Measurements from ENCODE around the gene TXNDC2. TPM values are rescaled to one million over a fixed set of nuclear protein-coding genes. Genes with fewer than 3 reads are reported as not detected.

TXNDC2 gene
- total and polyA plus RNA-seq, 10 of the 15 experiments (the other 5 are each of a cell fraction or from before 2014, with no cell fraction given), result 0.04 to 0.07 (median 0.06) TPM; not detected in 7

- whole genome bisulfite sequencing (ENCODE audit: insufficient coverage, insufficient replicate concordance, low lambda C conversion rate, missing lambda C conversion rate), result 71% methylated on average over 2 of the region's 2 CpGs
- H2AFZ ChIP-seq (ENCODE audit: control insufficient read depth, low read depth, low read length), result no peak overlapping the region
- H3K9me3 ChIP-seq (replicated peaks; ENCODE audit: control insufficient read depth, insufficient read depth, low read length), result peaks cover 9% of the 10 kb centered on the region; the same call in 2 of the 3 replicates
- intact Hi-C loops (cut with micrococcal nuclease; ENCODE audit: unreplicated experiment), result no loop called here
- in situ Hi-C loops (cut with MboI), result no loop called here
- CTCF ChIA-PET, result no interaction called here
- DNase-seq (ENCODE audit: low read depth, low spot score) (no peak), ATAC-seq (no peak), FAIRE-seq (no peak)
- H3K27me3 ChIP-seq (replicated peaks in 1 of 2; ENCODE audit: control insufficient read depth in 2 of 2, insufficient read depth in 2 of 2, low read length in 1 of 2), result no peaks in the 10 kb centered on the region
- H3K79me2 ChIP-seq (ENCODE audit: control insufficient read depth, insufficient read depth, low read length), result no peaks in the 10 kb centered on the region
- H3K36me3 ChIP-seq (ENCODE audit: control insufficient read depth in 2 of 2, insufficient read depth in 2 of 2, low read length in 1 of 2), result no peaks in the 10 kb centered on the region
- H3K4me3 ChIP-seq, result no peak overlapping the region
- peaks cover 7% of the 10 kb centered on the region; the same call in 1 of the 2 replicates for H3K4me1 ChIP-seq (ENCODE audit: control insufficient read depth, insufficient read depth, low read length)
- POLR2A ChIA-PET, result no interaction called here
- TF ChIP-seq TCF7 (IDR thresholded peaks at IDR 0.05; ENCODE audit: borderline replicate concordance), result no peak
- no peak for TF ChIP-seq ZNF592 (IDR thresholded peaks at IDR 0.05)
- no peak for TF ChIP-seq REST (IDR thresholded peaks at IDR 0.05; ENCODE audit: low read depth, low read length)
- no peak for TF ChIP-seq EED (IDR thresholded peaks at IDR 0.05; ENCODE audit: low read depth)
- TF ChIP-seq FOS (IDR thresholded peaks at IDR 0.05; ENCODE audit: borderline replicate concordance, extremely low read depth, insufficient read length), result no peak
- no peak for TF ChIP-seq RELB (IDR thresholded peaks at IDR 0.05; ENCODE audit: low read depth)
- H3K27ac ChIP-seq (ENCODE audit: control insufficient read depth, insufficient read depth), result no peak overlapping the region
- BruUV-seq (replicated peaks), result no TSS peak
- RAD21 ChIA-PET (ENCODE audit: unreplicated experiment), result no interaction called here
- H3K9ac ChIP-seq (ENCODE audit: control insufficient read depth, insufficient read depth, low read length), result no peak overlapping the region
- no peaks in the 10 kb centered on the region for H4K20me1 ChIP-seq (ENCODE audit: control insufficient read depth, insufficient read depth)
- no peak overlapping the region for H3K4me2 ChIP-seq (ENCODE audit: control insufficient read depth, insufficient read depth)
- SMC1A ChIA-PET (ENCODE audit: uncharacterized antibody, unreplicated experiment), result no interaction called here
Measured at GRCh38 chr18:9863282-9863681, 22.5 kb upstream of the TXNDC2 start.
